Muscle layer of colon (tissue), 2 donors: ENCODE measurements around the gene C1QTNF4.
"Not testable (repeated sequence)": the region's sequence is repeated elsewhere in the genome, so short reads cannot be mapped to it uniquely, and the experiment has no call there.

Experiments
- H3K27ac ChIP-seq: one replicate; pipeline ENCODE4 v1.7.0; 2013; ENCODE audit warnings: low read depth, mild to moderate bottlenecking, low read length, moderate library complexity
- H3K27me3 ChIP-seq, 2 donors: one replicate each; pipeline ENCODE4 v1.7.0; 2013; ENCODE audit warnings: low read length in 2 of 2, mild to moderate bottlenecking in 2 of 2; ENCODE audit not compliant: insufficient read depth in 2 of 2, control insufficient read depth in 1 of 2
- H3K36me3 ChIP-seq: one replicate; pipeline ENCODE4 v1.7.0; 2013; ENCODE audit warnings: mild to moderate bottlenecking, low read length; ENCODE audit not compliant: insufficient read depth
- H3K4me1 ChIP-seq: one replicate; pipeline ENCODE4 v1.7.0; 2013; ENCODE audit warnings: mild to moderate bottlenecking, low read length; ENCODE audit not compliant: insufficient read depth
- H3K4me3 ChIP-seq, 2 donors: one replicate each; pipeline ENCODE4 v1.7.0; 2013; ENCODE audit warnings: low read length in 2 of 2, low read depth in 1 of 2, mild to moderate bottlenecking in 1 of 2, moderate library complexity in 1 of 2
- H3K9ac ChIP-seq: one replicate; pipeline ENCODE4 v1.7.0; 2013; ENCODE audit warnings: low read length
- H3K9me3 ChIP-seq: one replicate; pipeline ENCODE4 v1.7.0; 2013; ENCODE audit warnings: mild to moderate bottlenecking, low read length
- donor health status: abdominal sarcoma.
- donor health status: Adenocarcinoma of cecum.

Gene C1QTNF4

DNA sequence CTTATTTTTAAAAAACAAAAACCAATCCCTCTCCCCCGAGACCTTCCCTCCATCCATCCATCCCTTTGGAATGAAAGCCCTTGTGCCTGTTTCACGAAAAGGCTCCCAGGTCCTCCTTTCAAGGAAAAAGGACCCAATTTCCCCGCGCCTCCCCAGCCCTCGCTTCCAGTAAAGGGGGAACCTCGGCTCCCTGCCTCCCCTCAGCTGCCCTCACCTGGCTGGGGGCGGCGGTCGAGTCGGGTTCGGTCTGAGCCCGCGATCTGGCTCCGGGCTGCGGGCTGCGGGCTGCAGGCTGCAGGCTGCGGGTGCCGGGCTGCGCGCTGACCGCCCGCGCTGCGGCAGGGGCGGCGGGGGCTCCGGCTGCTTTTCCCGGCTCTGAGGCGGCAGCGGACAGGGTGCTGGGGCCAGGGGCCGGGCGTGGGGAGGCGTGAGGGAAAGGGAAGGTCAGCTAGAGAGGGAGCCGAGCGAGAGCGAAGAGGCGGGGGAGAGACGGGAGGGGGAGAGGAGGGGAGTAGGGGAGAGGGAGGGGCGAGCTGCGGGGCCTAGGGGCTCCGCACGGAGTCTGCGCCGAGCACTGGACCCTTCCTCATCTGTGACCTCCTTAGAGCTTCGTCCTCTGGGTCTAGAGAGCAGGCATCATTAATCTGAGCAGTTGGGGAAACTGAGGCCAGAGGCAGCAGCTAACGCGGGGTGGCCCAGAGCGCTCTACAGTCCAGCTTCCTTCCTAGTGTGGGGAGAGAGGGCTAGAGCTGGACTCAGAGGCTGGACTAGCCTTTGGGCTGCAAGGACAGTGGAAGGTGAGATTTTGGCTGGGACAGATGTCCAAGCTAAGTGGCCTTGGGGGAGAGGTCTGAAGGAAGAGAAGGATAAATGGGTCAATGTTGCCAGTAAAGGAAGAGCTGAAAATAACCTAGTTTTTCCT, at the start of gene C1QTNF4:
Gene C1QTNF4 (minus strand): TSS at position 478 of the 922 bp plus-strand sequence. CDS start 3,601 bp downstream, outside the sequence.
- peaks cover 11% of the 10 kb centered on the region for H3K4me1 ChIP-seq
- H3K9ac ChIP-seq: no peak within 1 kb of the TSS
- no peaks in the 10 kb centered on the region for H3K36me3 ChIP-seq
- no peak within 1 kb of the TSS for H3K27ac ChIP-seq
- H3K4me3 ChIP-seq: peak within 1 kb of the TSS in 1 of 2 donors; percentile 34
- H3K27me3 ChIP-seq: peaks cover 15 to 28% of the 10 kb centered on the region in 2 donors
- H3K9me3 ChIP-seq: no peaks in the 10 kb centered on the region

GRCh38 chr11:47642099-47642855, 48.1 kb upstream of the C1QTNF4 start, which contains the start of gene MTCH2:
Gene MTCH2, minus strand, starts transcription at chr11:47642559. Its CDS starts 94 bp downstream, at chr11:47642465.
- H3K9ac ChIP-seq: peak within 1 kb of the TSS; percentile 75
- H3K9me3 ChIP-seq: no peaks in the 10 kb centered on the region
- H3K4me1 ChIP-seq: peaks cover 14% of the 10 kb centered on the region
- H3K36me3 ChIP-seq: peaks cover 14% of the 10 kb centered on the region
- peak within 1 kb of the TSS; percentile 63 to 89 for H3K4me3 ChIP-seq
- H3K27me3 ChIP-seq: no peaks in the 10 kb centered on the region
- peak within 1 kb of the TSS; percentile 74 for H3K27ac ChIP-seq

GRCh38 chr11:47641600-47642098, 47.4 kb upstream of the C1QTNF4 start:
- H3K9ac ChIP-seq: peak overlapping the region; percentile 75
- H3K27ac ChIP-seq: peak overlapping the region; percentile 73
- peak overlapping the region; percentile 63 to 89 for H3K4me3 ChIP-seq
- H3K9me3 ChIP-seq: no peaks in the 10 kb centered on the region
- H3K36me3 ChIP-seq: peaks cover 14% of the 10 kb centered on the region
- peaks cover 14% of the 10 kb centered on the region for H3K4me1 ChIP-seq
- H3K27me3 ChIP-seq: no peaks in the 10 kb centered on the region

DNA sequence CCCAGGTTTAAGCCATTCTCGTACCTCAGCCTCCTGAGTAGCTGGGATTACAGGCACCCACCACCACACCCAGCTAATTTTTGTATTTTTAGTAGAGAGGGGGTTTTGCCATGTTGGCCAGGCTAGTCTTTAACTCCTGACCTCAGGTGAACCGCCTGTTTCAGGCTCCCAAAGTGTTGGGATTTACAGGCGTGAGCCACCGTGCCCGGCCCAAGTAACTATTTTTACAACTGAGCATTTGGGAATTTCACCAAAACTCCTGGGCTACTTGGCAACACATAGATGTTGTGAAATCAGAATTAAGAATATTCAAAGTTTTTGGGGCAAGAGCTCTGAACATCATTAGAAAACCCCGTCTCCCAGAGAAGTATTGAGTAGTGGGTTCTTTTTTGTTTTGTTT, 46.3 kb upstream of the C1QTNF4 start:
- not testable (repeated sequence) for H3K9me3 ChIP-seq, H3K27ac ChIP-seq, H3K4me3 ChIP-seq, H3K27me3 ChIP-seq, H3K9ac ChIP-seq
- Histone ChIP-seq H3K4me1 (peaks cover 14% of the 10 kb centered on the region), H3K36me3 (peaks cover 18% of the 10 kb centered on the region)

DNA sequence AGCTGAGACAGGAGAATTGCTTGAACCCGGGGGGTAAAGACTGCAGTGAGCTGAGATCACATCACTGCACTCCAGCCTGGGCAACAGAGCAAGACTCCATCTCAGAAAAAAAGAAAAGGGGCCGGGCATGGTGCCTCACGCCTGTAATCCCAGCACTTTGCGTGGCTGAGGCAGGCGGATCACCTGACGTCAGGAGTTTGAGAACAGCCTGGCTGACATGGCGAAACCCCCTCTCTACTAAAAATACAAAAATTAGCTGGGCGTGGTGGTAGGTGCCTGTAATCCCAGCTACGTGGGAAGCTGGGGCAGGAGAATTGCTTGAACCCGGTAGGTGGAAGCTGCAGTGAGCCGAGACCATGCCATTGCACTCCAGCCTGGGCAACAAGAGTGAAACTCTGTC, 42.1 kb upstream of the C1QTNF4 start:
- H3K9me3 ChIP-seq, H3K4me3 ChIP-seq, H3K27me3 ChIP-seq, H3K27ac ChIP-seq, H3K9ac ChIP-seq, H3K4me1 ChIP-seq: not testable (repeated sequence)
- peaks cover 37% of the 10 kb centered on the region for H3K36me3 ChIP-seq

DNA sequence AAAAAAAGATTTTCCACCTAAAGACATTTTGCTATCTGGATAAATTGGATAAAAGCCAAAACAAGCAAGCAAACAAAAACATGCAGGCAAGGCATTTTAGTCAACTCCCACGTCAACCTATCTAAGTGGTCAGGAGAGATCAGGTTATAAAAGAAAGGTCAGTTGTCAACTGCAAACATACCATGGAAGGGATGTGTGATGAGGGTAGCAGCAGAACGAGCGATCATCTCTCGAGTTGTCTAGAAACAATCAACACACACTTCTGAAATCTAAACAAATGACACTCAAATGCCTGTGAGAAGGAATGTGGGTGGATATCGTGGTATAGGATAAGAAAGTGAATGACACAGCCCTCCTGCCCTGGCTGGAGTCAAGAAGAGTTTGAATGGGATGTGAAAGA, 37.3 kb upstream of the C1QTNF4 start:
- Histone ChIP-seq H3K9me3 (no peaks in the 10 kb centered on the region), H3K27ac (no peak overlapping the region), H3K4me1 (no peaks in the 10 kb centered on the region), H3K4me3 (no peak overlapping the region), H3K27me3 (no peaks in the 10 kb centered on the region), H3K9ac (no peak overlapping the region), H3K36me3 (peaks cover 61% of the 10 kb centered on the region)

GRCh38 chr11:47628026-47628425, 33.8 kb upstream of the C1QTNF4 start:
- Histone ChIP-seq H3K36me3 (peaks cover 48% of the 10 kb centered on the region), H3K27ac (no peak overlapping the region), H3K9me3 (no peaks in the 10 kb centered on the region), H3K27me3 (no peaks in the 10 kb centered on the region), H3K9ac (no peak overlapping the region), H3K4me1 (no peaks in the 10 kb centered on the region), H3K4me3 (no peak overlapping the region)

GRCh38 chr11:47626234-47626633, 32.0 kb upstream of the C1QTNF4 start:
- H3K36me3 ChIP-seq: peaks cover 56% of the 10 kb centered on the region

DNA sequence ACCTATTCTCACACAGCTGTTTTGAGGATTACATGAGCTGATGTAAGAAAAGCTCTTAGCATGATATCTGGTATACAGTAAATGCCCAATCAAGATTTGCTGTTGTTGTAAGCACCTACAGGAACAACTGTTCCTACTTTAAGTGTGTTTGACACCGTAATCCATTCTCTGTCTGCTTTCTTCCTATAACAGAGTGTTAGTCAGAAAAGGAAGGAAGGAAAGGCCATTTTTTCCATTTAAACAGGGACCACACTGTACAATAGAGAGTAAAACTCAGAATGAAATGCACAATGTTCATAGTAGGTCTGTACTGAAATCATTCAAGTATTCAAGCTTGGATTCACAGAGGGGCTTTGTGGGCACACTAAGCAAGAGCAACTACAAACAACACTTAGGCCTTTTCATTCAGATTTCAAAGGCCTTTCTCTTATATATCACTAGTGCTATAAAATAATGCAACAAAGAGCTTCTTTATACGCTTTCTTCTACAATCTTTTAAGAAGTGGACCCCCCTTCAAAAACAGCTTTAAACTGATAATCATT, 26.7 kb upstream of the C1QTNF4 start:
- H3K27ac ChIP-seq: no peak overlapping the region
- no peaks in the 10 kb centered on the region for H3K4me1 ChIP-seq
- H3K9me3 ChIP-seq: no peaks in the 10 kb centered on the region
- no peaks in the 10 kb centered on the region for H3K27me3 ChIP-seq
- peaks cover 32% of the 10 kb centered on the region for H3K36me3 ChIP-seq
- no peak overlapping the region for H3K9ac ChIP-seq
- H3K4me3 ChIP-seq: no peak overlapping the region

More at GRCh38 chr11:47626234-47626633, 32.0 kb upstream of the C1QTNF4 start:
- H3K27ac ChIP-seq: no peak overlapping the region
- no peak overlapping the region for H3K4me3 ChIP-seq
- H3K9me3 ChIP-seq: no peaks in the 10 kb centered on the region
- H3K4me1 ChIP-seq: no peaks in the 10 kb centered on the region
- H3K9ac ChIP-seq: no peak overlapping the region
- H3K27me3 ChIP-seq: no peaks in the 10 kb centered on the region

- Histone ChIP-seq H3K36me3 (peaks cover 26% of the 10 kb centered on the region), H3K4me1 (no peaks in the 10 kb centered on the region), H3K4me3 (no peak overlapping the region), H3K9ac (no peak overlapping the region), H3K27me3 (no peaks in the 10 kb centered on the region), H3K27ac (no peak overlapping the region), H3K9me3 (no peaks in the 10 kb centered on the region)
Observed at GRCh38 chr11:47617417-47617809, 23.2 kb upstream of the C1QTNF4 start.
